Tibial artery (tissue), 4 donors: ENCODE results near the gene MAD1L1.

Experiments
- DNase-seq, 2 donors: peaks; one replicate each; pipeline ENCODE4 v3.0.0-alpha.2; 2019
- H3K27ac ChIP-seq, 2 donors: fragments of 200-600 bp; sonication (generic) in 1 of 2; 1 replicate in 1 of 2; 2 replicates in 1 of 2; pipeline ENCODE4 v1.5.1; 2018 to 2019; ENCODE audit warnings: mild to moderate bottlenecking in 1 of 2
- H3K27me3 ChIP-seq, 2 donors: fragments of 200-600 bp; sonication (generic) in 1 of 2; one replicate each; pipeline versions ENCODE4 v1.5.1 to v1.6.0; 2016 to 2019
- H3K36me3 ChIP-seq, 3 donors: fragments of 200-600 bp; sonication (generic) in 2 of 3; one replicate each; pipeline ENCODE4 v1.5.1; 2016 to 2019; ENCODE audit warnings: mild to moderate bottlenecking in 2 of 3
- H3K4me1 ChIP-seq, 4 donors: fragments of 200-600 bp; sonication (generic) in 2 of 4; 1 replicate in 3 of 4; 2 replicates in 1 of 4; pipeline ENCODE4 v1.5.1; 2016 to 2019
- H3K4me3 ChIP-seq, 2 donors: fragments of 200-600 bp; sonication (generic) in 1 of 2; 1 replicate in 1 of 2; 2 replicates in 1 of 2; pipeline ENCODE4 v1.5.1; 2018 to 2019; ENCODE audit warnings: mild to moderate bottlenecking in 2 of 2
- H3K9me3 ChIP-seq, 3 donors: fragments of 200-600 bp; sonication (generic) in 1 of 3; one replicate each; pipeline ENCODE4 v1.5.1; 2016 to 2019
- CTCF ChIP-seq, 2 experiments: fragments of 200-600 bp in 1 of 2; fragments of 450-650 bp in 1 of 2; IDR thresholded peaks; one replicate each; pipeline ENCODE4 v1.5.1; 2017 to 2019; ENCODE audit warnings: antibody characterized with exemption in 2 of 2, mild to moderate bottlenecking in 1 of 2, moderate library complexity in 1 of 2
- intact Hi-C: fragments of 100-400 bp; cut with DNase I; formaldehyde crosslinking; loops from one replicate; pipeline ENCODE4 v1.15.0; 2023; ENCODE audit warnings: low total_unique reads

Gene MAD1L1

GRCh38 chr7:1928645-1929348 is 303.9 kb downstream of the MAD1L1 start:
- H3K9me3 ChIP-seq, result no peaks in the 10 kb centered on the region
- DNase-seq, result no peak
- no peaks in the 10 kb centered on the region for H3K36me3 ChIP-seq
- intact Hi-C loops, result no loop called here
- no peak overlapping the region for H3K27ac ChIP-seq
- H3K27me3 ChIP-seq, result no peaks in the 10 kb centered on the region
- no peaks in the 10 kb centered on the region for H3K4me1 ChIP-seq
- no peak for TF ChIP-seq CTCF (IDR thresholded peaks at IDR 0.05)
- no peak overlapping the region for H3K4me3 ChIP-seq

- Histone ChIP-seq H3K27me3 (no peaks in the 10 kb centered on the region), H3K9me3 (no peaks in the 10 kb centered on the region), H3K27ac (no peak overlapping the region), H3K4me1 (no peaks in the 10 kb centered on the region), H3K4me3 (no peak overlapping the region), H3K36me3 (no peaks in the 10 kb centered on the region)
- DNase-seq, result no peak
- TF ChIP-seq CTCF (IDR thresholded peaks at IDR 0.05), result no peak
- intact Hi-C loops, result no loop called here
Measured at GRCh38 chr7:1927937-1928644, 304.7 kb downstream of the MAD1L1 start.

GRCh38 chr7:1926908-1927306 is 305.8 kb downstream of the MAD1L1 start:
- Histone ChIP-seq H3K4me3 (no peak overlapping the region), H3K9me3 (no peaks in the 10 kb centered on the region), H3K4me1 (no peaks in the 10 kb centered on the region), H3K36me3 (no peaks in the 10 kb centered on the region), H3K27ac (no peak overlapping the region), H3K27me3 (no peaks in the 10 kb centered on the region)
- no peak for DNase-seq
- no peak for TF ChIP-seq CTCF (IDR thresholded peaks at IDR 0.05)
- intact Hi-C loops, result no loop called here

- intact Hi-C loops, result no loop called here
- TF ChIP-seq CTCF (IDR thresholded peaks at IDR 0.05), result no peak
- H3K4me3 ChIP-seq, result no peak overlapping the region
- H3K4me1 ChIP-seq, result no peaks in the 10 kb centered on the region
- no peaks in the 10 kb centered on the region for H3K9me3 ChIP-seq
- no peak overlapping the region for H3K27ac ChIP-seq
- DNase-seq, result no peak
- no peaks in the 10 kb centered on the region for H3K36me3 ChIP-seq
- no peaks in the 10 kb centered on the region for H3K27me3 ChIP-seq
Measured at GRCh38 chr7:1925973-1926907, 306.5 kb downstream of the MAD1L1 start.

GRCh38 chr7:1925349-1925748 is 307.4 kb downstream of the MAD1L1 start:
- no peaks in the 10 kb centered on the region for H3K27me3 ChIP-seq
- no peak for DNase-seq
- intact Hi-C loops, result no loop called here
- H3K27ac ChIP-seq, result no peak overlapping the region
- no peaks in the 10 kb centered on the region for H3K9me3 ChIP-seq
- no peak for TF ChIP-seq CTCF (IDR thresholded peaks at IDR 0.05)
- no peak overlapping the region for H3K4me3 ChIP-seq
- no peaks in the 10 kb centered on the region for H3K36me3 ChIP-seq
- H3K4me1 ChIP-seq, result no peaks in the 10 kb centered on the region
